ENCODE data around the gene PDCD10.

The PDCD10 gene

DNA sequence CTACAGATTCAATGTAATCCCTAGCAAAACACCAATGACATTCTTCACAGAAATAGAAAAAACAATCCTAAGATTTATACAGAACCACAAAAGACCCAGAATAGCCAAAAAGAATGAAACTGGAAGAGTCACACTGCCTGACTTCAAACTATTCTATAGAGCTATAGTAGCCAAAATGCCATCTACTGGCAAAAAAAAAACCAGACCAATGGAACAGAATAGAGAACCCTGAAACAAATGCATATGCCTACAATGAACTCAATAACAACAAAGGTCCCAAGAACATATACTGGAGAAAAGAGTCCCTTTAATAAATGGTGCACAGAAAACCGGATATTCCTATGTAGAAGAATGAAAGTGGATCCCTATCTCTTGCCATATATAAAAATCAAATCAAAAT, 19.8 kb downstream of the PDCD10 start:
- Histone ChIP-seq H2BK5ac (ENCODE audit: low read depth, low read length, poor library complexity, severe bottlenecking) (no peak overlapping the region), H2BK120ac (ENCODE audit: low read depth, low read length) (no peak overlapping the region), H3K14ac (ENCODE audit: low read length in 2 of 2) (no peak overlapping the region), H3K9ac (ENCODE audit: low read length) (no peak overlapping the region), H2AFZ (ENCODE audit: low read depth, low read length) (no peak overlapping the region), H3K18ac (ENCODE audit: low read depth in 1 of 2, low read length in 2 of 2) (no peak overlapping the region), H3K27me3 (ENCODE audit: control insufficient read depth in 1 of 2, insufficient read depth in 1 of 2, low read length in 2 of 2) (no peaks in the 10 kb centered on the region), H3K4ac (ENCODE audit: low read depth in 1 of 2, low read length in 2 of 2) (no peak overlapping the region), H3K4me1 (ENCODE audit: control insufficient read depth, insufficient read depth, low read depth, low read length) (no peaks in the 10 kb centered on the region), H3K4me2 (ENCODE audit: low read length, poor library complexity, severe bottlenecking) (no peak overlapping the region), H3K79me1 (replicated peaks; ENCODE audit: low read length, poor library complexity, severe bottlenecking) (peaks cover 16% of the 10 kb centered on the region), H2AK5ac (ENCODE audit: low read length, severe bottlenecking) (no peak overlapping the region), H3K4me3 (ENCODE audit: insufficient read depth in 1 of 2, low read depth in 1 of 2, low read length in 2 of 2) (no peak overlapping the region), H3K9me3 (ENCODE audit: control insufficient read depth, low read length) (no peaks in the 10 kb centered on the region), H2BK15ac (ENCODE audit: low read depth, poor library complexity, severe bottlenecking) (no peak overlapping the region), H2BK12ac (ENCODE audit: low read length in 2 of 2) (no peak overlapping the region), H4K91ac (ENCODE audit: low read length) (no peak overlapping the region), H3K23ac (ENCODE audit: low read length in 2 of 2) (no peak overlapping the region), H3K36me3 (ENCODE audit: control insufficient read depth in 1 of 2, insufficient read depth in 2 of 2, low read depth in 1 of 2, low read length in 2 of 2) (peaks cover 4 to 53% of the 10 kb centered on the region in 2 experiments), H4K8ac (ENCODE audit: low read length) (no peak overlapping the region), H3K27ac (ENCODE audit: low read length, poor library complexity, severe bottlenecking) (no peak overlapping the region)
- WGBS: no CpG with 5 or more reads among the region's 1 CpG
- DNase-seq: no peak

DNA sequence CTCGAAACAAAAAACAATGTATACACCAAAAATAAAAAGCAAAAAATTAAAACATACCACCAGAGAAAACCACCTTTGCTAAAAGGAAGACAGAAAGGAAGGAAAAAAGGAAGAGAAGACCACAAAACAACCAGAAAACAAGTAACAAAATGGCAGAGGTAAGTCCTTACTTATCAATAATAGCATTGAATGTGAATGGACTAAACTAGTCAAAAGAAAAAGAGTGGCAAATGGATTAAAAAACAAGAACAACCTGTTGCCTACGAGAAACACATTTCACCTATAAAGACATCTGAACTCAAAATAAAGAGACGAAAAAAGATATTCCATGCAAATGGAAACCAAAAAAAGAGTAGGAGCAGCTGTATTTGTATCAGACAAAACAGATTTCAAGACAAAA, 22.2 kb downstream of the PDCD10 start:
- no peak overlapping the region for H2BK5ac ChIP-seq (ENCODE audit: low read depth, low read length, poor library complexity, severe bottlenecking)
- no peaks in the 10 kb centered on the region for H3K9me3 ChIP-seq (ENCODE audit: control insufficient read depth, low read length)
- H3K18ac ChIP-seq (ENCODE audit: low read depth in 1 of 2, low read length in 2 of 2): no peak overlapping the region
- WGBS: no CpG with 5 or more reads among the region's 3 CpGs
- H3K4me3 ChIP-seq (ENCODE audit: insufficient read depth in 1 of 2, low read depth in 1 of 2, low read length in 2 of 2): no peak overlapping the region
- no peak overlapping the region for H3K23ac ChIP-seq (ENCODE audit: low read length in 2 of 2)
- H4K91ac ChIP-seq (ENCODE audit: low read length): no peak overlapping the region
- H3K4ac ChIP-seq (ENCODE audit: low read depth in 1 of 2, low read length in 2 of 2): no peak overlapping the region
- H2BK120ac ChIP-seq (ENCODE audit: low read depth, low read length): no peak overlapping the region
- no peak overlapping the region for H4K8ac ChIP-seq (ENCODE audit: low read length)
- no peak overlapping the region for H2AK5ac ChIP-seq (ENCODE audit: low read length, severe bottlenecking)
- no peak overlapping the region for H2BK12ac ChIP-seq (ENCODE audit: low read length in 2 of 2)
- H2AFZ ChIP-seq (ENCODE audit: low read depth, low read length): no peak overlapping the region
- H3K27me3 ChIP-seq (ENCODE audit: control insufficient read depth in 1 of 2, insufficient read depth in 1 of 2, low read length in 2 of 2): no peaks in the 10 kb centered on the region
- H3K4me2 ChIP-seq (ENCODE audit: low read length, poor library complexity, severe bottlenecking): no peak overlapping the region
- H3K27ac ChIP-seq (ENCODE audit: low read length, poor library complexity, severe bottlenecking): no peak overlapping the region
- H3K4me1 ChIP-seq (ENCODE audit: control insufficient read depth, insufficient read depth, low read depth, low read length): no peaks in the 10 kb centered on the region
- no peak overlapping the region for H3K9ac ChIP-seq (ENCODE audit: low read length)
- no peak overlapping the region for H2BK15ac ChIP-seq (ENCODE audit: low read depth, poor library complexity, severe bottlenecking)
- peaks cover 12 to 50% of the 10 kb centered on the region in 2 experiments for H3K36me3 ChIP-seq (ENCODE audit: control insufficient read depth in 1 of 2, insufficient read depth in 2 of 2, low read depth in 1 of 2, low read length in 2 of 2)
- H3K14ac ChIP-seq (ENCODE audit: low read length in 2 of 2): no peak overlapping the region
- DNase-seq: no peak
- H3K79me1 ChIP-seq (replicated peaks; ENCODE audit: low read length, poor library complexity, severe bottlenecking): peaks cover 19% of the 10 kb centered on the region

DNA sequence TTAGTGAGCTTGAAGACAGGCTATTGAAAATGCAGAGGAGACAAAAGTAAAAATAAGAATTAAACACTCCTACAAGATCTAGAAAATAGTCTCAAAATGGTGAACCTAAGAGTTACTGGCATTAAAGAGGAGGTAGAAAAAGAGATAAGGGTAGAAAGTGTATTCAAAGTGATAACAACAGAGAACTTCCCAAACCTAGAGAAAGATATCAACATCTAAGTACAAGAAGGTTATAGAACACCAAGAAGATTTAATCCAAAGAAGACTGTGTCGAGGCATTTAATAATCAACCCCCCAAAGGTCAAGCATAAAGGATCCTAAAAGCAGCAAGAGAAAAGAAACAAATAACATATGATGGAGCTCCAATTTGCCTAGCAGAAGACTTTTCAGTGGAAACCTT, 23.3 kb downstream of the PDCD10 start:
- Histone ChIP-seq H2BK120ac (ENCODE audit: low read depth, low read length) (no peak overlapping the region), H3K9me3 (ENCODE audit: control insufficient read depth, low read length) (no peaks in the 10 kb centered on the region), H3K27ac (ENCODE audit: low read length, poor library complexity, severe bottlenecking) (no peak overlapping the region), H3K4me3 (ENCODE audit: insufficient read depth in 1 of 2, low read depth in 1 of 2, low read length in 2 of 2) (no peak overlapping the region), H2BK12ac (ENCODE audit: low read length in 2 of 2) (no peak overlapping the region), H2AFZ (ENCODE audit: low read depth, low read length) (no peak overlapping the region), H3K4me2 (ENCODE audit: low read length, poor library complexity, severe bottlenecking) (no peak overlapping the region), H4K91ac (ENCODE audit: low read length) (no peak overlapping the region), H3K14ac (ENCODE audit: low read length in 2 of 2) (no peak overlapping the region), H4K8ac (ENCODE audit: low read length) (no peak overlapping the region), H3K4ac (ENCODE audit: low read depth in 1 of 2, low read length in 2 of 2) (no peak overlapping the region), H2BK5ac (ENCODE audit: low read depth, low read length, poor library complexity, severe bottlenecking) (no peak overlapping the region), H3K23ac (ENCODE audit: low read length in 2 of 2) (no peak overlapping the region), H3K79me1 (replicated peaks; ENCODE audit: low read length, poor library complexity, severe bottlenecking) (peaks cover 17% of the 10 kb centered on the region), H2AK5ac (ENCODE audit: low read length, severe bottlenecking) (no peak overlapping the region), H3K36me3 (ENCODE audit: control insufficient read depth in 1 of 2, insufficient read depth in 2 of 2, low read depth in 1 of 2, low read length in 2 of 2) (peaks cover 12 to 52% of the 10 kb centered on the region in 2 experiments), H2BK15ac (ENCODE audit: low read depth, poor library complexity, severe bottlenecking) (no peak overlapping the region), H3K27me3 (ENCODE audit: control insufficient read depth in 1 of 2, insufficient read depth in 1 of 2, low read length in 2 of 2) (no peaks in the 10 kb centered on the region), H3K18ac (ENCODE audit: low read depth in 1 of 2, low read length in 2 of 2) (no peak overlapping the region), H3K4me1 (ENCODE audit: control insufficient read depth, insufficient read depth, low read depth, low read length) (no peaks in the 10 kb centered on the region), H3K9ac (ENCODE audit: low read length) (no peak overlapping the region)
- no peak for DNase-seq
- 100% methylated on average over 1 of the region's 1 CpG for WGBS

DNA sequence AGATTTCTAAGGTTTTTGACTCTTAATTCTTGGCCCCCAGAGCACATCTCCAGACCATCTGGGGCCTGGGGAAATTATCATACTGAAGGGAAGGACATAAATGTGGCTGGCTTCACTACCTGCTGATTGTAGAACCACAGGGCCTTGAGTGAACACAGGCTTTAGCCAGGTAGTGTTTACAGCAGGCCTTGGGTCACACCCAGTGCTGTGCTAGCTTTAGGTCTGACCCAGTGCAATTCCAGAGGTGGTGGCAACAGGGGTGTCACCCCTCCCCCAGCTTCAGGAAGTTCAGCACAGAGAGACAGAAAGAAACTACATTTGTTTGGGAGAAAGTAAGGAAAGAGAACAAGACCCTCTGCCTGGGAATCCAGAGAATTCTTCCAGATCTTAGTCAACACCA, 24.1 kb downstream of the PDCD10 start:
- Histone ChIP-seq H3K79me1 (replicated peaks; ENCODE audit: low read length, poor library complexity, severe bottlenecking) (peaks cover 17% of the 10 kb centered on the region), H2AFZ (ENCODE audit: low read depth, low read length) (no peak overlapping the region), H3K4me1 (ENCODE audit: control insufficient read depth, insufficient read depth, low read depth, low read length) (no peaks in the 10 kb centered on the region), H4K91ac (ENCODE audit: low read length) (no peak overlapping the region), H3K23ac (ENCODE audit: low read length in 2 of 2) (no peak overlapping the region), H3K9me3 (ENCODE audit: control insufficient read depth, low read length) (no peaks in the 10 kb centered on the region), H3K4ac (ENCODE audit: low read depth in 1 of 2, low read length in 2 of 2) (no peak overlapping the region), H3K4me2 (ENCODE audit: low read length, poor library complexity, severe bottlenecking) (no peak overlapping the region), H3K9ac (ENCODE audit: low read length) (no peak overlapping the region), H3K36me3 (ENCODE audit: control insufficient read depth in 1 of 2, insufficient read depth in 2 of 2, low read depth in 1 of 2, low read length in 2 of 2) (peaks cover 12 to 48% of the 10 kb centered on the region in 2 experiments), H2BK15ac (ENCODE audit: low read depth, poor library complexity, severe bottlenecking) (no peak overlapping the region), H2BK5ac (ENCODE audit: low read depth, low read length, poor library complexity, severe bottlenecking) (no peak overlapping the region), H3K27ac (ENCODE audit: low read length, poor library complexity, severe bottlenecking) (no peak overlapping the region), H3K4me3 (ENCODE audit: insufficient read depth in 1 of 2, low read depth in 1 of 2, low read length in 2 of 2) (no peak overlapping the region), H2BK12ac (ENCODE audit: low read length in 2 of 2) (no peak overlapping the region), H2BK120ac (ENCODE audit: low read depth, low read length) (no peak overlapping the region), H2AK5ac (ENCODE audit: low read length, severe bottlenecking) (no peak overlapping the region), H3K27me3 (ENCODE audit: control insufficient read depth in 1 of 2, insufficient read depth in 1 of 2, low read length in 2 of 2) (no peaks in the 10 kb centered on the region), H3K14ac (ENCODE audit: low read length in 2 of 2) (no peak overlapping the region), H3K18ac (ENCODE audit: low read depth in 1 of 2, low read length in 2 of 2) (peak overlapping the region in 1 of 2 experiments; percentile 49), H4K8ac (ENCODE audit: low read length) (no peak overlapping the region)
- DNase-seq: no peak
